PC-3 (cell line): ENCODE results near the gene CCDC60. TPM values are rescaled to one million over a fixed set of nuclear protein-coding genes. Genes with fewer than 3 reads are reported as not detected.

Experiments used
- ATAC-seq: fragments of 200-7000 bp; cut with Tn5 transposase; 2 replicates; pipeline ENCODE4 v1.9.1; 2020; ENCODE audit warnings: mild to moderate bottlenecking, moderate library complexity
- BruUV-seq: library from RNA; stranded (reverse); fragments of 400-500 nt; replicated peaks from 2 replicates; lab custom pipeline; 2021; lab: Mats Ljungman, UMichigan
- CTCF ChIA-PET: fragments of 300-600 bp; sonication (Branson Sonifier 250); formaldehyde crosslinking; loops from one replicate; lab custom pipeline; 2022; ENCODE audit warnings: antibody characterized with exemption; lab: Charles Lee
- POLR2A ChIA-PET: fragments of 300-600 bp; sonication (Branson Sonifier 250); formaldehyde crosslinking; loops from one replicate; lab custom pipeline; 2022; ENCODE audit warnings: antibody characterized with exemption; ENCODE audit not compliant: unreplicated experiment; lab: Charles Lee
- DNase-seq: peaks from one replicate; pipeline ENCODE4 v3.0.0-alpha.2; 2015
- H2AFZ ChIP-seq: fragments of 300-600 bp; sonication (generic); 2 replicates; pipeline ENCODE4 v1.6.0; 2016; ENCODE audit warnings: antibody characterized with exemption, low read length
- H3F3A ChIP-seq: fragments of 300-600 bp; sonication (generic); one replicate; pipeline ENCODE4 v1.6.0; 2017; ENCODE audit warnings: antibody characterized with exemption, low read length, control low read depth, mild to moderate bottlenecking; ENCODE audit not compliant: unreplicated experiment
- H3K27ac ChIP-seq: fragments of 300-600 bp; sonication (generic); 2 replicates; pipeline ENCODE4 v1.5.1; 2016; ENCODE audit warnings: mild to moderate bottlenecking, low read length
- H3K27me3 ChIP-seq: fragments of 300-600 bp; sonication (generic); 2 replicates; pipeline ENCODE4 v1.6.1; 2016; ENCODE audit warnings: low read length, mixed read lengths
- H3K36me3 ChIP-seq: fragments of 300-600 bp; sonication (generic); 2 replicates; pipeline ENCODE4 v1.6.1; 2016; ENCODE audit warnings: low read depth, mixed run types, low read length, mixed read lengths
- H3K4me1 ChIP-seq: fragments of 300-600 bp; sonication (generic); 2 replicates; pipeline ENCODE4 v1.5.1; 2016; ENCODE audit warnings: low read length; ENCODE audit not compliant: insufficient read depth
- H3K4me2 ChIP-seq: fragments of 300-600 bp; sonication (generic); 2 replicates; pipeline ENCODE4 v1.6.0; 2016; ENCODE audit warnings: low read length
- H3K4me3 ChIP-seq: fragments of 300-600 bp; sonication (generic); 2 replicates; pipeline ENCODE4 v1.5.1; 2016; ENCODE audit warnings: mild to moderate bottlenecking, low read length, mixed read lengths
- H3K79me2 ChIP-seq: fragments of 300-600 bp; sonication (generic); 2 replicates; pipeline ENCODE4 v1.6.1; 2017; ENCODE audit warnings: low read length, mixed read lengths
- H3K9ac ChIP-seq: fragments of 300-600 bp; sonication (generic); 2 replicates; pipeline ENCODE4 v1.6.0; 2016; ENCODE audit warnings: mild to moderate bottlenecking, low read length
- H3K9me2 ChIP-seq: fragments of 300-600 bp; sonication (generic); replicated peaks from 2 replicates; pipeline ENCODE4 v1.6.1; 2016; ENCODE audit warnings: mixed run types, low read length, mixed read lengths
- H3K9me3 ChIP-seq: fragments of 300-600 bp; sonication (generic); 2 replicates; pipeline ENCODE4 v1.6.1; 2016; ENCODE audit warnings: low read length, mixed read lengths
- H4K20me1 ChIP-seq: fragments of 300-600 bp; sonication (generic); 2 replicates; pipeline ENCODE4 v1.6.1; 2016; ENCODE audit warnings: low read length, mixed read lengths
- CTCF ChIP-seq: fragments of 300-600 bp; sonication (generic); conservative IDR thresholded peaks from 2 replicates; pipeline ENCODE4 v1.5.1; 2017; ENCODE audit warnings: antibody characterized with exemption, low read depth, mild to moderate bottlenecking, low read length
- EZH2 ChIP-seq: fragments of 300-600 bp; sonication (generic); IDR thresholded peaks from one replicate; pipeline ENCODE4 v1.6.1; 2017; ENCODE audit warnings: antibody characterized with exemption, mild to moderate bottlenecking, low read length; ENCODE audit not compliant: unreplicated experiment
- EZH2phosphoT487 ChIP-seq: fragments of 300-600 bp; sonication (generic); IDR thresholded peaks from 2 replicates; pipeline ENCODE4 v1.6.1; 2018; ENCODE audit warnings: mild to moderate bottlenecking, antibody characterized with exemption, low read length, borderline replicate concordance
- intact Hi-C: fragments of 100-400 bp; cut with micrococcal nuclease; formaldehyde crosslinking; loops from 2 replicates; pipeline ENCODE4 v1.9.0; 2023
- total RNA-seq: library from RNA; depleted of rRNA; stranded (reverse); fragments of >200 nt; gene quantifications from 2 replicates; pipeline ENCODE4 v1.2.3, GENCODE V29; 2014

Gene CCDC60
- total RNA-seq, 1 experiment from 2014 or later = not detected

GRCh38 chr12:119546340-119546739, 211.8 kb downstream of the CCDC60 start:
- Histone ChIP-seq H3K4me3 (no peak overlapping the region), H3K9me2 (no peaks in the 10 kb centered on the region), H3K27ac (no peak overlapping the region), H3K9me3 (no peaks in the 10 kb centered on the region), H3K9ac (no peak overlapping the region), H4K20me1 (no peaks in the 10 kb centered on the region), H2AFZ (no peak overlapping the region), H3K36me3 (no peaks in the 10 kb centered on the region), H3K79me2 (no peaks in the 10 kb centered on the region), H3F3A (no peaks in the 10 kb centered on the region), H3K4me1 (no peaks in the 10 kb centered on the region), H3K4me2 (no peak overlapping the region), H3K27me3 (peaks cover 39% of the 10 kb centered on the region)
- no peak for DNase-seq
- CTCF ChIA-PET = interaction anchor here (0.6 kb wide), 1 partner anchor 102 kb away, joined by 3 read pairs; no protein-coding TSS in a partner anchor
- intact Hi-C loops = loop anchor here (5.0 kb wide), 1 partner anchor 101 kb away; no protein-coding TSS in a partner anchor
- no peak for ATAC-seq
- TF ChIP-seq EZH2phosphoT487 = no peak
- no peak for TF ChIP-seq CTCF
- no peak for TF ChIP-seq EZH2
- POLR2A ChIA-PET = no interaction called here
- no TSS peak for BruUV-seq

- H3K9me2 ChIP-seq = no peaks in the 10 kb centered on the region
- no peak overlapping the region for H3K27ac ChIP-seq
- H3K36me3 ChIP-seq = no peaks in the 10 kb centered on the region
- no peaks in the 10 kb centered on the region for H3K9me3 ChIP-seq
- no peak overlapping the region for H2AFZ ChIP-seq
- no peak overlapping the region for H3K9ac ChIP-seq
- TF ChIP-seq EZH2phosphoT487 = no peak
- TF ChIP-seq EZH2 = no peak
- TF ChIP-seq CTCF = no peak
- POLR2A ChIA-PET = no interaction called here
- no peaks in the 10 kb centered on the region for H3K79me2 ChIP-seq
- DNase-seq (peak; percentile 12), ATAC-seq (no peak)
- intact Hi-C loops = loop anchor here (5.0 kb wide), 1 partner anchor 100 kb away; no protein-coding TSS in a partner anchor
- no peaks in the 10 kb centered on the region for H3K4me1 ChIP-seq
- CTCF ChIA-PET = interaction anchor here (1.7 kb wide), 1 partner anchor 103 kb away, joined by 4 read pairs; no protein-coding TSS in a partner anchor
- no peaks in the 10 kb centered on the region for H4K20me1 ChIP-seq
- no peak overlapping the region for H3K4me2 ChIP-seq
- BruUV-seq = no TSS peak
- H3K4me3 ChIP-seq = no peak overlapping the region
- peaks cover 46% of the 10 kb centered on the region for H3K27me3 ChIP-seq
- H3F3A ChIP-seq = no peaks in the 10 kb centered on the region
Observed at GRCh38 chr12:119547001-119547400, 212.5 kb downstream of the CCDC60 start.

- intact Hi-C loops = no loop called here
- no peak overlapping the region for H3K27ac ChIP-seq
- no peaks in the 10 kb centered on the region for H3K79me2 ChIP-seq
- H3K9ac ChIP-seq = no peak overlapping the region
- ATAC-seq = no peak
- no peak overlapping the region for H3K4me3 ChIP-seq
- H3K9me2 ChIP-seq = no peaks in the 10 kb centered on the region
- ChIA-PET POLR2A (no interaction called here), CTCF (no interaction called here)
- TF ChIP-seq EZH2phosphoT487 (no peak), CTCF (no peak), EZH2 (no peak)
- no TSS peak for BruUV-seq
- H3K9me3 ChIP-seq = no peaks in the 10 kb centered on the region
- H3F3A ChIP-seq = no peaks in the 10 kb centered on the region
- no peak overlapping the region for H3K4me2 ChIP-seq
- no peaks in the 10 kb centered on the region for H3K4me1 ChIP-seq
- no peak overlapping the region for H2AFZ ChIP-seq
- H3K36me3 ChIP-seq = no peaks in the 10 kb centered on the region
- peaks cover 33% of the 10 kb centered on the region for H3K27me3 ChIP-seq
- H4K20me1 ChIP-seq = no peaks in the 10 kb centered on the region
- DNase-seq = no peak
Observed at GRCh38 chr12:119556854-119557253, 222.3 kb downstream of the CCDC60 start.
